AML-193 (cell line): Measurements from ENCODE around the gene ISOC2.

Experiments used
- DNase-seq, 2 experiments: peaks; one replicate each; lab custom pipeline; 2025; lab: John Stamatoyannopoulos, UW

ISOC2 gene

DNA sequence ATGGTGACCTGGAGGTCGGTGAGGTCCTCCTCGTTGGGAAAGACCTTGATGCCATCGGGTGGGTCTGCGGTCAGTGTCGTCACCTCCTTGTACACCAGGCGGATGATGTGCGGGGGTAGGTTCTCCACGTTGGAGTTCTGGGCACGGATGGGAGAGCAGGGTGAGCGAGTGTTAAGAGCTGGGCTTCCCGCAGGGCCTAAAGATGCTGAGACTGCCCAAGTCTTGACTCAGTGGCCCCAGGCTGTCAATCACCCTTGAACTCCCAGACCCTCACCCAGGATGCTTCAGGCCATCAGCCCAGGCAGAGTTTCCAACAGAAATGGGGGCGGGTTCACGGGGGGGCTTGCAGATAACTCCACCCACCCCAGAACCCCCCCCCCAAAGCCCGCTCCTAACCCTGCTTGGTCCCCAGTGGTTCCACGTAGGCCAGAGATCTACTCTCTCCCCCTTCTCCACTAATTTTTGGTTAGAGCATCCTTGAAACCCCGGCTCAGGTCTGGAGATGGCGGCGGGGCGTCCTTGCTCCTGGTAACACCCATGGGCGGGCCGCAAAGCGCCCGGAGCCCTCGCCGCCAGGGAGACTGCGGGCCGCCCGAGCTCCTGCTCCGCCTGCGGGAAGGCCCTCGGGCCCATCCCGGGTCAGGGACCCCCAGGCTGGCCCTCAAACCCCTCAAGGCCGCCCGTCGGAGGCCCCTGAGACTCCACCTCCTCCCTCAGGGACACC, 54.5 kb downstream of the ISOC2 start:
- no peak for DNase-seq

- peak in 1 of 2 experiments; percentile 8 for DNase-seq
Observed at GRCh38 chr19:55406091-55406825, 55.2 kb downstream of the ISOC2 start.

- no peak for DNase-seq
Observed at GRCh38 chr19:55405638-55406037, 55.8 kb downstream of the ISOC2 start.
